ENCODE results near the gene TPST1. TPM values are rescaled to one million over a fixed set of nuclear protein-coding genes. Genes with fewer than 3 reads are reported as not detected.
"Not testable (repeated sequence)": the region's sequence is repeated elsewhere in the genome, so short reads cannot be mapped to it uniquely, and the experiment has no call there.

Gene TPST1
- 1 to 10 TPM; 9.0 to 9.3 TPM for total RNA-seq

DNA sequence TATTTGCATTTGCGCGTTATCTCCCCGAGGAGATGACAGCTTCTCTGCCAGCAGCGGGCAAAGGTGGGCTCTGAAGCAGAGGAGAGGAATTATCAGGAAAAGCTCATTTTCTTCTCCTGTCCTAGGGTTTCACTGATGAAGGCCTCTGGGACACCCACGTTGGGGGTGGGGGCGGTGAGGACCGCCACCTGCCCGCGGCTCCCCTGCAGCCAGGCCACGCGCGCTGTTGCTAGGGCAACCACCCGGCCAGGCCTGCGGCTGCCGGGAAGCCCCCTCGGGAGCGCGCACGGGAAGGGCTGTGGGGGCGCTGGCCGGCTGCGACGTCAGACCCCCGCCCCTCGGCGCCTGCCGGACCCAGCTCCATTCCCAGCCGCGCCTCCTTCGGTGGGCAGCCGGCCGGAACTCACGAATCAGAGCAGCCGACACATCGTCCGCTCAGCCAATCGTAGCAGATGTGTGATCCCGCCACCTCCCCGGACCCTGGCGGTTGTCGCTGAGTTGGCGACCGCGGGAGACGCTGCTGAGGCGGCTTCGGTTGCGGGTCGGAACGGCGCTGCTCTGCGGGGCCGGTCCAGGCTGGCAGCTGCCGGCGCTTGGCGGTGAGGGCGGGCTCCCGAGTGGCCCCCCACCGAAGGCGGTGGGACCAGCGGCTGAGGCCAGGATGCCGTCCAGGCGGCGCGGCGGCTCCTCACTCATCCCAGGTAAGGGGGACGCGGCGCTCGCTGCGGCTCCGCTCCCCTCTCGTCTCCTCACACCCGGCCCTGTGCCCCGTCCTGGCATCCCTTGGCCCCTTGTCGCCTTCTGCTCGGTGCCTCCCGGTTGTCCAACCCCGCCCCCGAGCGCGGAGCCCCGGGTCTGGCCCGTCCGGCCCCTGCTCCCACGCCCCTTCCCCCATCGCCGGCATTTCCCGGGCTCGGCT, at the start of gene TPST1:
Gene TPST1, plus strand, starts transcription at position 513 of the 919 bp plus-strand sequence. CDS start 35,092 bp downstream, outside the sequence.
- no peaks in the 10 kb centered on the region for H3K27me3 ChIP-seq
- H3K4me1 ChIP-seq = peaks cover 0 to 9% of the 10 kb centered on the region in 2 donors
- TF ChIP-seq, protein P1, sequence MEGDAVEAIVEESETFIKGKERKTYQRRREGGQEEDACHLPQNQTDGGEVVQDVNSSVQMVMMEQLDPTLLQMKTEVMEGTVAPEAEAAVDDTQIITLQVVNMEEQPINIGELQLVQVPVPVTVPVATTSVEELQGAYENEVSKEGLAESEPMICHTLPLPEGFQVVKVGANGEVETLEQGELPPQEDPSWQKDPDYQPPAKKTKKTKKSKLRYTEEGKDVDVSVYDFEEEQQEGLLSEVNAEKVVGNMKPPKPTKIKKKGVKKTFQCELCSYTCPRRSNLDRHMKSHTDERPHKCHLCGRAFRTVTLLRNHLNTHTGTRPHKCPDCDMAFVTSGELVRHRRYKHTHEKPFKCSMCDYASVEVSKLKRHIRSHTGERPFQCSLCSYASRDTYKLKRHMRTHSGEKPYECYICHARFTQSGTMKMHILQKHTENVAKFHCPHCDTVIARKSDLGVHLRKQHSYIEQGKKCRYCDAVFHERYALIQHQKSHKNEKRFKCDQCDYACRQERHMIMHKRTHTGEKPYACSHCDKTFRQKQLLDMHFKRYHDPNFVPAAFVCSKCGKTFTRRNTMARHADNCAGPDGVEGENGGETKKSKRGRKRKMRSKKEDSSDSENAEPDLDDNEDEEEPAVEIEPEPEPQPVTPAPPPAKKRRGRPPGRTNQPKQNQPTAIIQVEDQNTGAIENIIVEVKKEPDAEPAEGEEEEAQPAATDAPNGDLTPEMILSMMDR (IDR thresholded peaks at IDR 0.05) = peak; percentile 22 to 56
- peak within 1 kb of the TSS; percentile 52 to 88 for H3K27ac ChIP-seq
- no peaks in the 10 kb centered on the region for H3K36me3 ChIP-seq
- H3K4me3 ChIP-seq = peak within 1 kb of the TSS; percentile 97
- no peaks in the 10 kb centered on the region for H3K9me3 ChIP-seq
- peak; percentile 89 for DNase-seq (ENCODE audit: low spot score)

DNA sequence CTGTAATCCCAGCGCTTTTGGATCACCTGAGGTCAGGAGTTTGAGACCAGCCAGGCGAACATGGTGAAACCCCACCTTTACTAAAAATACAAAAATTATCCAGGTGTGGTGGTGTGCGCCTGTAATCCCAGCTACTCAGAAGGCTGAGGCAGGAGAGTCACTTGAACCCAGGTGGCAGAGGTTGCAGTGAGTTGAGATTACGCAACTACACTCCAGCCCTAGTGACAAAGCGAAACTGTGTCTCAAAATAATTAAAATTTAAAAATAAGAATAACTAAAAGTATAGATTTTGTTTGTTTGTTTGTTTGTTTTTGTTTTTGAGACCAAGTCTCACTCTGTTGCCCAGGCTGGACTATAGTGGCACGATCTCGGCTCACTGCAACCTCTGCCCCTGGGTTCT, 49.1 kb upstream of the TPST1 start:
- peaks cover 44% of the 10 kb centered on the region for H3K36me3 ChIP-seq
- not testable (repeated sequence) for H3K27me3 ChIP-seq; H3K27ac ChIP-seq; H3K4me3 ChIP-seq; DNase-seq (ENCODE audit: low spot score)
- peaks cover 0 to 26% of the 10 kb centered on the region in 2 donors for H3K4me1 ChIP-seq
- peaks cover 0 to 12% of the 10 kb centered on the region in 2 donors for H3K9me3 ChIP-seq

DNA sequence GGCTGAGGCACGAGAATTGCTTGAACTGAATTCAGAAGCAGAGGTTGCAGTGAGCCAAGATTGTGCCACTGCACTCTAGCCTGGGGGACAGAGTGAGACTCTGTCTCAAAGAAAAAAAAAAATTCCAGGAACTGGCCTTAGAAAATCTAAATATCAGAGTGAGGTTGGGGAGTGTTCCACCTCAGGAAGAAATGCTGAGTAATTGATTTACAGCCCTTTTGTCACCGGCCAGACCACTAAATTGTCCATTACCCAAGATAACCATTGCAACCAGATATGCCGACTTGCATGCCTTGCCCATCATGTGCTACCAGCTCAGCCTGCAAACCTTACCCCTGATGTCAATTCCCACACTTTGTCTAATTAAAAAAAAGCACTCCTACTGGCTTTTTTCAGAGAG, 48.1 kb upstream of the TPST1 start:
- TF ChIP-seq, protein P1 (IDR thresholded peaks at IDR 0.05) = no peak
- Histone ChIP-seq H3K27me3 (no peaks in the 10 kb centered on the region), H3K9me3 (peaks cover 0 to 12% of the 10 kb centered on the region in 2 donors), H3K4me1 (peaks cover 0 to 17% of the 10 kb centered on the region in 2 donors), H3K4me3 (no peak overlapping the region), H3K27ac (no peak overlapping the region), H3K36me3 (peaks cover 43% of the 10 kb centered on the region)
- DNase-seq (ENCODE audit: low spot score) = no peak

DNA sequence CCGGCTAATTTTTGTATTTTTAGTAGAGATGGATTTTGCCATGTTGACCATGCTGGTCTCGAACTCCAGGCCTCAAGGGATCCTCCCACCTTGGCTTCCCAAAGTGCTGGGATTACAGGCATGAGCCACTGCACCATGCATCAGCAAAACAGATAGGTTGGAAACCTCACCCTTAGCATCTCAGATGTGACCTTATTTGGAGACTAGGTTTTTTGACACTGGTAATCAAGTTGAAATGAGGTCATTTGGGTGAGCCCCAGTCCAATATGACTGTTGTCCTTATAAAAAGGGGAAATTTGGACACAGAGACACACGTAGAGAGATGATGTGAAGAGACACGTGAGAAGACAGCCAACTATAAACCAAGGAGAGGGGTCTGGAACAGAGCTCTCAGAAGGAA, 42.5 kb upstream of the TPST1 start:
- Histone ChIP-seq H3K4me3 (no peak overlapping the region), H3K9me3 (peaks cover 0 to 12% of the 10 kb centered on the region in 2 donors), H3K4me1 (no peaks in the 10 kb centered on the region), H3K27ac (no peak overlapping the region), H3K36me3 (peaks cover 2% of the 10 kb centered on the region), H3K27me3 (no peaks in the 10 kb centered on the region)
- no peak for DNase-seq (ENCODE audit: low spot score)
- TF ChIP-seq, protein P1 (IDR thresholded peaks at IDR 0.05) = no peak

DNA sequence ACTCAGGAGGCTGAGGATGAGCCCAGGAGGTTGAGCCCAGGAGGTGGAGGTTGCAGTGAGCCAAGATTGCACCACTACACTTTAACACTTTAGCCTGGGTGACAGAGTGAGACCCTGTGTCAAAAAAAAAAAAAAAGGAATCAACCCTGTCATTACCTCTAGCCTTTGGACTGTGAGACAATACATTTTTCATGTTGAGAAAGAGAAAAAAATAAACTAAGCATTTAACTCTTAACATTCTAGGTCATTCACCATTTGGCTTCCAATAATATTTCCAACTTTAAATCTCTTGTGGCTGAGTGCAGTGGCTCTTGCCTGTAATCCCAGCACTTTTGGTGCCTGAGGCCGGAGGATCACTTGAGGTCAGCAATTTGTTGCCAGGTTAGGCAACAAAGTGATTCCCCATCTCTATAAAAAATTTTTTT, 41.9 kb upstream of the TPST1 start:
- Histone ChIP-seq H3K4me3 (no peak overlapping the region), H3K9me3 (peaks cover 0 to 12% of the 10 kb centered on the region in 2 donors), H3K4me1 (no peaks in the 10 kb centered on the region), H3K27me3 (no peaks in the 10 kb centered on the region), H3K36me3 (no peaks in the 10 kb centered on the region), H3K27ac (no peak overlapping the region)
- DNase-seq (ENCODE audit: low spot score) = no peak
- TF ChIP-seq, protein P1 (IDR thresholded peaks at IDR 0.05) = no peak

DNA sequence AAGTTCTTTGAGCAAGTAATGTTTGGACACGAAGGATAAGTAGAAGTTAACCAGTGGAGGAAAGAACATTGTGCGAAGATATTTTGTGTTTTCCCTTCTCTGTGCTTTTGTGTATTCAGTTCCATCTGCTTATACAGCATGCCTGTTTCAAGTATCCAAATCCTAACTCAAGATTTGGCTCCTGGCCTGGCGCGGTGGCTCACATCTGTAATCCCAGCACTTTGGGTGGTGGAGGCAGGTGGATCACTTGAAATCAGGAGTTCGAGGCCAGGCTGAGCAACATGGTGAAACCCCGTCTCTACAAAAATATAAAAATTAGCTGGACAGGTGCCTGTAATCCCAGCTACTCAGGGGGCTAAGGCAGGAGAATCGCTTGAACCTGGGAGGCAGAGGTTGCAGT, 40.8 kb upstream of the TPST1 start:
- Histone ChIP-seq H3K27me3 (no peaks in the 10 kb centered on the region), H3K36me3 (no peaks in the 10 kb centered on the region), H3K27ac (no peak overlapping the region), H3K4me1 (no peaks in the 10 kb centered on the region), H3K4me3 (no peak overlapping the region), H3K9me3 (peaks cover 0 to 10% of the 10 kb centered on the region in 2 donors)
- TF ChIP-seq, protein P1 (IDR thresholded peaks at IDR 0.05) = no peak
- no peak for DNase-seq (ENCODE audit: low spot score)
